Measurements from ENCODE around the gene STKLD1. TPM values are rescaled to one million over a fixed set of nuclear protein-coding genes. Genes with fewer than 3 reads are reported as not detected.

The STKLD1 gene
- polyA plus RNA-seq, 4 donors: 0.79 to 8.1 (median 3.0) TPM

DNA sequence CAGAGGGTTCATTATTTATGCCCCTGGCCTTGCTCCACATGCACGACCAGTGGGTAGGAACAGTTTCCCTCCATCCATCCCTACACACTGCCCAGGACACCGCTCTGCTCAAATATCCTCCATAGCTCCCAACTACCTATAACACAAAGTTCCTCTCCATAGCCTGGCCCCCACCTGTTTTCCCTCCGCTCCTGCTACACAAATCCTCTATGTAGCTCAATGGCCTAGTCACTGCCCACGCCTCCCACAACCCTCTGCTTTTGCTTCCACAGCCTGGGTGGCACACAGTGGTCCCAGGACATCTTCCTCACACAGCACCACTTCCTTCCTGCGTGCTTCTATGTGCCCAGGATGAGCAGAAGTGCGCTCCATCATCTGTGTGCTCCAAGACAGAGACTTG lies 21.2 kb downstream of the STKLD1 start:
- peaks cover 0 to 12% (median 0%) of the 10 kb centered on the region in 3 donors for H3K4me1 ChIP-seq (ENCODE audit: control insufficient read depth in 3 of 3, insufficient read depth in 2 of 3, low read depth in 1 of 3, low read length in 2 of 3)
- FAIRE-seq (no peak), DNase-seq (no peak)
- H3K36me3 ChIP-seq (ENCODE audit: control insufficient read depth in 3 of 3, insufficient read depth in 2 of 3, low read depth in 1 of 3, low read length in 3 of 3): peaks cover 0 to 18% (median 0%) of the 10 kb centered on the region in 3 donors
- no peaks in the 10 kb centered on the region for H3K9me3 ChIP-seq (ENCODE audit: control insufficient read depth in 2 of 2, insufficient read depth in 1 of 2, low read depth in 1 of 2, low read length in 1 of 2)
- 68 to 78% (median 69%) methylated on average over 6 of the region's 6 CpGs for WGBS, 3 donors
- peaks cover 0 to 6% (median 0%) of the 10 kb centered on the region in 3 donors for H3K27me3 ChIP-seq (ENCODE audit: control insufficient read depth in 3 of 3, insufficient read depth in 3 of 3, low read length in 3 of 3)
- H3K4me3 ChIP-seq (ENCODE audit: low read depth in 1 of 3, low read length in 3 of 3): no peak overlapping the region
- no peak overlapping the region for H3K27ac ChIP-seq (ENCODE audit: low read depth in 1 of 3, low read length in 2 of 3)

DNA sequence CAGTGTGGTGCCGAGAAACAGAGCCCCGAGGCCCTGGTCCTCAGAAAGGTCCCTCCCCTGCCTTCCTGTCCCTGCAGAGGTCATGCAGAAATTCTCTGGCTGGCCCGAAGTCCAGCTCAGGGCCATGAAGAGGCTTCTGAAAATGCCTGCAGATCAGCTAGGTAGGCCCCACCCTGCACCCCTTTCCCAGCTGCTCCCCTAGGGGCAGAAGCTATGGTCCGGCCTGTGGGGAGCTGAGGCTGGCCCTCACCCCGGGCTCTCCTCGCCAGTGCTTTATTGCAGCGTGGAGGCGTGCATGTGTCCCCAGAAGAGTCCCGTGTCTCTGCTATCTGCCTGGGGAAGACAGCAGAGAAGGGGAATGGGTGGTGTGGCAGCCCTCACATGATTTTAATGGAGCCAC lies 21.7 kb downstream of the STKLD1 start:
- Histone ChIP-seq H3K27ac (ENCODE audit: low read depth in 1 of 3, low read length in 2 of 3) (no peak overlapping the region), H3K4me1 (ENCODE audit: control insufficient read depth in 3 of 3, insufficient read depth in 2 of 3, low read depth in 1 of 3, low read length in 2 of 3) (peaks cover 0 to 12% (median 0%) of the 10 kb centered on the region in 3 donors), H3K9me3 (ENCODE audit: control insufficient read depth in 2 of 2, insufficient read depth in 1 of 2, low read depth in 1 of 2, low read length in 1 of 2) (no peaks in the 10 kb centered on the region), H3K27me3 (ENCODE audit: control insufficient read depth in 3 of 3, insufficient read depth in 3 of 3, low read length in 3 of 3) (peaks cover 0 to 6% (median 0%) of the 10 kb centered on the region in 3 donors), H3K4me3 (ENCODE audit: low read depth in 1 of 3, low read length in 3 of 3) (no peak overlapping the region), H3K36me3 (ENCODE audit: control insufficient read depth in 3 of 3, insufficient read depth in 2 of 3, low read depth in 1 of 3, low read length in 3 of 3) (peaks cover 0 to 23% (median 0%) of the 10 kb centered on the region in 3 donors)
- no peak for DNase-seq
- FAIRE-seq: no peak
- WGBS, 3 donors: 34 to 66% (median 54%) methylated on average over 9 of the region's 9 CpGs

DNA sequence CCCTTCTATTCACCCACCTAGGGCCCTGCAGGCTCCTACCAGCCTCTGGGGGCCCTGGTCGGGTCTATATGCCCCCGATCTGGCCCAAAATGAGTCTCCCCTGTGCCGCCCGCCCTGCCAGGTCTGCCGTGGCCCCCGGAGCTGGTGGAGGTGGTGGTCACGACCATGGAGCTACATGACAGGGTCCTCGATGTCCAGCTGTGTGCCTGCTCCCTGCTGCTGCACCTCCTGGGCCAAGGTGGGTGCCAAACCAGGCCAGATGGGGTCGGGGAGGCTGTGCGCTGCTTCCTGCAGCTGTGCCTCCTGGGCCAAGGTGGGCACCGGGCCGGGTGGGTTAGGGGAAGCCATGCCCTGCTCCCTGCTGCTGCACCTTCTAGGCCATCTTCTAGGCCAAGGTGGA lies 24.1 kb downstream of the STKLD1 start:
- DNase-seq (no peak), FAIRE-seq (no peak)
- WGBS, 3 donors: 87 to 89% (median 88%) methylated on average over 12 of the region's 12 CpGs

DNA sequence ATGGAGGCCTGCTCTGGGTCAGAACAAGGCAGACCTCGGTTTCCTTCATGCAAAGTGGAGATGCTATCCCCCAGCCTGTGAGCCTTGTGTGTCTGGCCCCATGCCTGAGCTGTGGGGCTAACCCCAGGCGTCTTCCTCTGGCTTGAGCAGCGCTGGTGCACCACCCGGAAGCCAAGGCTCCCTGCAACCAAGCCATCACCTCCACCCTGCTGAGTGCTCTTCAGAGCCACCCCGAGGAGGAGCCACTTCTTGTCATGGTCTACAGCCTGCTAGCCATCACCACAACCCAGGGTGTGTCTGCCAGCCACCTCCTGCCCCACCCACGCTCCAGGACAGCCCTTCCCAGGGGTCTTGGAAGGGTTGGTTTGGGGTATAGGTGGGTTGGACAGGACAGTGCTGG lies 25.4 kb downstream of the STKLD1 start:
- Histone ChIP-seq H3K27ac (ENCODE audit: low read depth in 1 of 3, low read length in 2 of 3) (no peak overlapping the region), H3K27me3 (ENCODE audit: control insufficient read depth in 3 of 3, insufficient read depth in 3 of 3, low read length in 3 of 3) (peaks cover 0 to 3% (median 0%) of the 10 kb centered on the region in 3 donors), H3K36me3 (ENCODE audit: control insufficient read depth in 3 of 3, insufficient read depth in 2 of 3, low read depth in 1 of 3, low read length in 3 of 3) (peaks cover 1 to 57% (median 2%) of the 10 kb centered on the region in 3 donors), H3K4me1 (ENCODE audit: control insufficient read depth in 3 of 3, insufficient read depth in 2 of 3, low read depth in 1 of 3, low read length in 2 of 3) (no peaks in the 10 kb centered on the region), H3K9me3 (ENCODE audit: control insufficient read depth in 2 of 2, insufficient read depth in 1 of 2, low read depth in 1 of 2, low read length in 1 of 2) (no peaks in the 10 kb centered on the region), H3K4me3 (ENCODE audit: low read depth in 1 of 3, low read length in 3 of 3) (no peak overlapping the region)
- no peak for DNase-seq
- 78 to 86% (median 80%) methylated on average over 6 of the region's 6 CpGs for WGBS, 3 donors
- FAIRE-seq: no peak

More for the DNA sequence above, 24.1 kb downstream of the STKLD1 start:
- H3K4me1 ChIP-seq (ENCODE audit: control insufficient read depth in 3 of 3, insufficient read depth in 2 of 3, low read depth in 1 of 3, low read length in 2 of 3): peaks cover 0 to under 1% (median 0%) of the 10 kb centered on the region in 3 donors
- peaks cover 0 to 44% (median 0%) of the 10 kb centered on the region in 3 donors for H3K36me3 ChIP-seq (ENCODE audit: control insufficient read depth in 3 of 3, insufficient read depth in 2 of 3, low read depth in 1 of 3, low read length in 3 of 3)
- H3K27me3 ChIP-seq (ENCODE audit: control insufficient read depth in 3 of 3, insufficient read depth in 3 of 3, low read length in 3 of 3): peaks cover 0 to 6% (median 0%) of the 10 kb centered on the region in 3 donors
- no peak overlapping the region for H3K27ac ChIP-seq (ENCODE audit: low read depth in 1 of 3, low read length in 2 of 3)
- H3K9me3 ChIP-seq (ENCODE audit: control insufficient read depth in 2 of 2, insufficient read depth in 1 of 2, low read depth in 1 of 2, low read length in 1 of 2): no peaks in the 10 kb centered on the region
- no peak overlapping the region for H3K4me3 ChIP-seq (ENCODE audit: low read depth in 1 of 3, low read length in 3 of 3)

DNA sequence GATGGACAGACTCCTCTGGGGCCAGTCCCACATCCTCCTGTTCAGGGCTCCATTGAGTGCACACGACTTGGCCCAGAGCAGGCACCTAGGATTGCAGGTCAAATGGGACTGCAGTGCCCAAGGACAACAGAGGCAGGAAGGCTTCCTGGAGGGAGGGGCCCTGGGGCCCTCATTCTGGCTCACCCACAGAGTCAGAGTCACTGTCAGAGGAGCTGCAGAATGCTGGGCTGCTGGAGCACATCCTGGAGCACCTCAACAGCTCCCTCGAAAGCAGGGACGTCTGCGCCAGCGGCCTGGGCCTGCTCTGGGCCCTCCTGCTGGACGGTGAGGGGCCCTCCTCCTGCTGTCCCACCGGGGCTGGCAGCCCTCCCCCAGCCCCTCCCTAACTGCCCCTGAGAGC lies 26.5 kb downstream of the STKLD1 start:
- Histone ChIP-seq H3K36me3 (ENCODE audit: control insufficient read depth in 3 of 3, insufficient read depth in 2 of 3, low read depth in 1 of 3, low read length in 3 of 3) (peaks cover 2 to 68% (median 3%) of the 10 kb centered on the region in 3 donors), H3K9me3 (ENCODE audit: control insufficient read depth in 2 of 2, insufficient read depth in 1 of 2, low read depth in 1 of 2, low read length in 1 of 2) (no peaks in the 10 kb centered on the region), H3K27ac (ENCODE audit: low read depth in 1 of 3, low read length in 2 of 3) (no peak overlapping the region), H3K27me3 (ENCODE audit: control insufficient read depth in 3 of 3, insufficient read depth in 3 of 3, low read length in 3 of 3) (peaks cover 0 to 2% (median 0%) of the 10 kb centered on the region in 3 donors), H3K4me3 (ENCODE audit: low read depth in 1 of 3, low read length in 3 of 3) (no peak overlapping the region), H3K4me1 (ENCODE audit: control insufficient read depth in 3 of 3, insufficient read depth in 2 of 3, low read depth in 1 of 3, low read length in 2 of 3) (no peaks in the 10 kb centered on the region)
- DNase-seq: no peak
- no peak for FAIRE-seq
- WGBS, 3 donors: 70 to 73% (median 70%) methylated on average over 7 of the region's 7 CpGs

DNA sequence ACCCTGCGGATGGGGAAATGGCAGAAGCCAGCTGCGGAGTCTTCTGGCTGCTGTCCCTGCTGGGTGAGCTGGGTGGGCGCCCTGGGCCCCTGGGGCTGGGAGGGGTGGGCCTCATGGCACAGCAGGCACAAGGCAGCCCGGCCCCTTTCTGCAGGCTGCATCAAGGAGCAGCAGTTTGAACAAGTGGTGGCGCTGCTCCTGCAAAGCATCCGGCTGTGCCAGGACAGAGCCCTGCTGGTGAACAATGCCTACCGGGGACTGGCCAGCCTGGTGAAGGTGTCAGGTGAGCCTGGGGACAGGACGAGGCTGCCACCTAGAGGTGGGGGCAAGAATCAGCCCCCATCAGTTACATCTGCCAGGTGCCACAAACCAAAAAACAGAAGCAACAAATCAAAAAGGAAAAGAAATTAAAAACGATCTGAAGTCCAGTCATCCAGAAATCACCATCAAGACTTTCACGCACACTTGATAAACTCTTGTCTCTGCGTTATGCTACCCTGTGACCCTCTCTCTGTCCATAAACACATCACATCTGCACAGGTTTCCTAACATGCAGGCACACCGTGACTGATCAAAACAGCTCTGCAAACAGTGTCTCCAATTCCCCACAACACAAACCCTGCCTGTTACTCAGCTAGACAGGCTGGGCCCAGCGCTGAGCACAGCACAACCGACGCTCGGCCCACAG lies 27.7 kb downstream of the STKLD1 start:
- FAIRE-seq: no peak
- Histone ChIP-seq H3K4me1 (ENCODE audit: control insufficient read depth in 3 of 3, insufficient read depth in 2 of 3, low read depth in 1 of 3, low read length in 2 of 3) (no peaks in the 10 kb centered on the region), H3K36me3 (ENCODE audit: control insufficient read depth in 3 of 3, insufficient read depth in 2 of 3, low read depth in 1 of 3, low read length in 3 of 3) (peaks cover 5 to 75% (median 6%) of the 10 kb centered on the region in 3 donors), H3K9me3 (ENCODE audit: control insufficient read depth in 2 of 2, insufficient read depth in 1 of 2, low read depth in 1 of 2, low read length in 1 of 2) (no peaks in the 10 kb centered on the region), H3K27me3 (ENCODE audit: control insufficient read depth in 3 of 3, insufficient read depth in 3 of 3, low read length in 3 of 3) (no peaks in the 10 kb centered on the region), H3K27ac (ENCODE audit: low read depth in 1 of 3, low read length in 2 of 3) (no peak overlapping the region), H3K4me3 (ENCODE audit: low read depth in 1 of 3, low read length in 3 of 3) (no peak overlapping the region)
- peak; percentile 44 to 83 for DNase-seq
- WGBS, 3 donors: 68 to 79% (median 72%) methylated on average over 16 of the region's 16 CpGs

DNA sequence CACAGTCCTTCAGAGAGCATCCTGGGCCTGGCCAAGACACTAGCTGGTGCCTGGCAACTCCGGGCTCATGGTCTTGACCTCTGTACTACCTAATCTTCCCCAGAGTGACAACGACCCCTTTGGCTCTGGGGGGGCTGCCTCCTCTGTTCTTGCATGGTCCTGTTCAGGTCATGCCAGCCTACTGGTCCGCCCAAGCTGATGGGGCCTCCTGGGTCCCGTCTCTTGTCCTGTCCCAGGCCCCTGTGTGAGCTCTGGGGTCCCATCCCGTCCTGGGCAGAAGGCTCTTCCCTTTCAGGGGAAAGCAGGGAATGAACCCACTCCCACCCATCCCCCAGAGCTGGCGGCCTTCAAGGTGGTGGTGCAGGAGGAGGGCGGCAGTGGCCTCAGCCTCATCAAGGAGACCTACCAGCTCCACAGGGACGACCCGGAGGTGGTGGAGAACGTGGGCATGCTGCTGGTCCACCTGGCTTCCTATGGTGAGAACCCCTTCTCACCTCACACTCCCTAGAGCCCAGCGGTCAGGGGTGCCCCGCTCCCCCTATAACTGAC lies 28.4 kb downstream of the STKLD1 start:
- Histone ChIP-seq H3K4me3 (ENCODE audit: low read depth in 1 of 3, low read length in 3 of 3) (no peak overlapping the region), H3K4me1 (ENCODE audit: control insufficient read depth in 3 of 3, insufficient read depth in 2 of 3, low read depth in 1 of 3, low read length in 2 of 3) (no peaks in the 10 kb centered on the region), H3K36me3 (ENCODE audit: control insufficient read depth in 3 of 3, insufficient read depth in 2 of 3, low read depth in 1 of 3, low read length in 3 of 3) (peaks cover 5 to 78% (median 6%) of the 10 kb centered on the region in 3 donors), H3K27me3 (ENCODE audit: control insufficient read depth in 3 of 3, insufficient read depth in 3 of 3, low read length in 3 of 3) (no peaks in the 10 kb centered on the region), H3K27ac (ENCODE audit: low read depth in 1 of 3, low read length in 2 of 3) (no peak overlapping the region), H3K9me3 (ENCODE audit: control insufficient read depth in 2 of 2, insufficient read depth in 1 of 2, low read depth in 1 of 2, low read length in 1 of 2) (no peaks in the 10 kb centered on the region)
- FAIRE-seq (no peak), DNase-seq (no peak)
- WGBS, 3 donors: 83 to 88% (median 84%) methylated on average over 11 to 12 of the region's 12 CpGs

DNA sequence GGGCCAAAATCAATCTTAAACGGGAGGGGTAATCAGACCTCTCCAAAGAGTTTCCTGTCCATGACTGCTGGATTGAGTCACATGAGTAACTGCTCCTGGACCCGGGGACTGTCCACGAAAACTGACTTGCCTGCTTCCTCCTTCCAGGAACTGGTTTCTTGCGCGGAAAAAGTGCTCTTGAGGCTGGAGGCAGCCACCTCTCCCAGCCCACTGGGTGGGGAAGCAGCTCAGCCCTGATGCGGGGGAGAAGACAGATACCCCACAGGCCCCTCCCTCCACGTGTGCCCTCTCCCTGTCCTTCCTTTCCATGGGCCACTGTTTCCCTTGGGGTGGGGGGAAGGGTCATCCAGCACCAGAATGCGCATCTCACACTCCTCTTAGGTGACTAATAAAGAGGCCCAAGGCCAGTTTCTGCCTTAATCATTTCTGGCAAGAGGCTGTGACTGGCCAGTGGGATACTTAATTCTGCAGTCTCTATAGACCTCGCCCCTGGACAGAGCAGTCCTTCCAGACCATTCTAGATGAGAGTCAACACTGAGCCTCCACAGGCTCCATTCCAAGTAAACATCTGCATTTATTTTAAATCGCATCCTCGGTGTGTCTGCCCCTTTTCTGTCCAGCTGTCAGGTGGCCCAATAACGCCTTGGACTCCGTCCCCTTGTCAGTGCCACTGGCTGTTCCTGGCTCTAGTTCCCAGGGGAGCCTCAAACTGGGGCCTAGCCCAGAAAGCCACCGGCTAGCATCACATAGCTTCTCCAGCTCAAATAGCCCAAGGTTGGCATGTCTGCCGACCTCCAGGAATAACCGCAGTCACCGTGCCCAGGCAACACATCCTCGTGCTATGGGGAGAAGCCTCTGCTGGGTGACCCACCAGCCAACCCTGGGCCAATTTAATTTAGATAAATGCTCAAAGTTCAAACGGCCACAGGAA lies 29.6 kb downstream of the STKLD1 start:
- no peak overlapping the region for H3K4me3 ChIP-seq (ENCODE audit: low read depth in 1 of 3, low read length in 3 of 3)
- no peaks in the 10 kb centered on the region for H3K9me3 ChIP-seq (ENCODE audit: control insufficient read depth in 2 of 2, insufficient read depth in 1 of 2, low read depth in 1 of 2, low read length in 1 of 2)
- peaks cover 10 to 82% (median 14%) of the 10 kb centered on the region in 3 donors for H3K36me3 ChIP-seq (ENCODE audit: control insufficient read depth in 3 of 3, insufficient read depth in 2 of 3, low read depth in 1 of 3, low read length in 3 of 3)
- H3K27me3 ChIP-seq (ENCODE audit: control insufficient read depth in 3 of 3, insufficient read depth in 3 of 3, low read length in 3 of 3): no peaks in the 10 kb centered on the region
- H3K4me1 ChIP-seq (ENCODE audit: control insufficient read depth in 3 of 3, insufficient read depth in 2 of 3, low read depth in 1 of 3, low read length in 2 of 3): no peaks in the 10 kb centered on the region
- H3K27ac ChIP-seq (ENCODE audit: low read depth in 1 of 3, low read length in 2 of 3): no peak overlapping the region
- no peak for FAIRE-seq
- 75 to 80% (median 77%) methylated on average over 19 of the region's 19 CpGs for WGBS, 3 donors
- no peak for DNase-seq
